Retinal pigment epithelial cell (primary cell): Measurements from ENCODE around the gene ATG9B.

Experiments used
- DNase-seq: peaks from one replicate; pipeline ENCODE4 v3.0.0-alpha.2; 2010; ENCODE audit warnings: low read depth
- H3K4me3 ChIP-seq: 2 replicates; pipeline ENCODE4 v1.5.1; 2011; ENCODE audit warnings: mild to moderate bottlenecking, low read length, control low read depth, moderate library complexity
- CTCF ChIP-seq: conservative IDR thresholded peaks from 2 replicates; pipeline ENCODE4 v1.5.1; 2011; ENCODE audit warnings: low read depth, low read length, control low read depth, inconsistent platforms

Gene ATG9B

DNA sequence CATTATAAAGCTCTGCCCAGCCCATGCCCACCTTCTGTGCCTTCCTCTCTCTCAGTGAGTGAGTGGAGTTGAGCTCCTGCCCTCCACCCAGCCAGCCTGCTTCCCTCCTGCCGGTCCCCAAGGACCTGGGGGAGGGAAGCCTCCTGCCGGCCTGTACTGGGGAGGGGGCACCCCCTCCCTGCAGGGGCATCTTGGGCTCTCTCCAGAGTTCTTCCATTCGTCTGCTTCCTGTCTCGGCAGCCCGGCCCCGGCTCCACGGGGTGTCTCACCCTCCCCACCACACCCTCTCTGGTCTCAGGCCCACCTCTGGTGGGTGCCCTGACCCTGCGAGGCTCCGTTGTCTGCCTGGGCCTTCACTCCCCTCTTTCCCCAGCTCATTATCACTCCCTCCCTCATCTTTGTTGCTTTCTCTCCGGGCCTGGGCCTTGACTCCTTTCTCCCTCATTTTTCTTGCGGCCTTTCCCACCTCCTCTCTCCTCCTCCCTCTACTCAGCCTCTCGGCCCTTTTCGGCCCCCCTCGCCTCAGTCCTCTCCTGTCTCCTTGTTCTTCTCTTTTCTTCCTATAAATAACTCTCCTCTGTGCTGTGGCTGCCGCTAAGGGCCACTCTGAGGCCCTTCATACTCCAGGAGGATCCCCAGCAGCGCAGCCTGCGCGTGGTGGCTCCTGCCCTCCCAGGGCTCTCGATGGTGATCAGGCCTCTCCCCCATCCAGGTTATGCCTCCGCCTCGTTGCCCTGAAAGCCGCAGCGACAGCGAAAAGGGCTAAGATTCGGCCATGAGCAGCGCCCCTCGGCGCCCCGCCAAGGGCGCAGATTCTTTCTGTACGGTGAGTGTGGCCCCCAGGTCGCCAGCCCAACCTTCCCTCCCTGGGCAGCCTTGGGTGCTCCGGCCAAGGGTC, 37.2 kb upstream of the ATG9B start:
- DNase-seq, result no peak
- peak overlapping the region; percentile 83 for H3K4me3 ChIP-seq
- TF ChIP-seq CTCF, result no peak

DNA sequence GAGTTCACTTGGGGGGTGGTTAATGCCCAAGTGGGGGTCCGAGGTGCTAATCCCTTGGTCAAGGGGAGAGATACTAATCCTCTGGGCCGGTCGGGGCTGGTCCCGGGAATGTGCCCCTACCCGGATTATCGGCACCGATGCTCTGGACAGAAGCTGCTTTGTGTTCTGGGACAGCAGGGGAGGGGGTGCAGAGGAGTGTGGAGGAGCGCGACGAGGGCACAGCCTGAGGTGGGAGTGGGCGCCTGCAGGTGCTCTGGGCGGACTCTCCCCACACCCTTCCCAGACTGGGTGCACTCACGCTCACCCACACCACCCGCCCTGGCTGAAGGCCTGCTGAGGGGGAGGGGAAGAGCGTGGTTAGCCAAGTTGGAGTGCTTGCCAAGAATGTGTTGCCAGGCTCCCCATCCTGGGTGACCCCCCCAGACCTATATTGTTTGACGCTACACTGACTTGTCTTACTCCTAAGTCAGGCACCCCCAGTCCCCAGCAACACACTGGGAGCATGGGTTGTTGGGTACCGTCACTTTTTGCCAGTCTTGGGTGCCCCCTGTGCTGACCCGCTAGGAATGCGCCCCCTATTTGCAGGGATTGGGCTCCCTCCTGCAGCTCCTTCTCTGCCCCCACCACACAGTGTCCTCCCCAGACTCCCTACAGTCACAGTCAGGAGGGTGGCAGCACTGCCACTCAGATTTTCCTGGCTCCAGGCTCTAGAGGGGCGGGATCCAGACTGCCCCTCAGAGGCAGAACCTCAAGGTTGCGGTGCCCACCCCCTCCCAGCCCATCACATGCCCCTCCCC, 36.3 kb upstream of the ATG9B start:
- peak overlapping the region; percentile 83 for H3K4me3 ChIP-seq
- peak; percentile 45 for TF ChIP-seq CTCF
- peak; percentile 79 for DNase-seq

- H3K4me3 ChIP-seq, result peak overlapping the region; percentile 83
- TF ChIP-seq CTCF, result no peak
- DNase-seq, result no peak
These were observed 35.8 kb upstream of the ATG9B start for GRCh38 chr7:151060113-151060415.

DNA sequence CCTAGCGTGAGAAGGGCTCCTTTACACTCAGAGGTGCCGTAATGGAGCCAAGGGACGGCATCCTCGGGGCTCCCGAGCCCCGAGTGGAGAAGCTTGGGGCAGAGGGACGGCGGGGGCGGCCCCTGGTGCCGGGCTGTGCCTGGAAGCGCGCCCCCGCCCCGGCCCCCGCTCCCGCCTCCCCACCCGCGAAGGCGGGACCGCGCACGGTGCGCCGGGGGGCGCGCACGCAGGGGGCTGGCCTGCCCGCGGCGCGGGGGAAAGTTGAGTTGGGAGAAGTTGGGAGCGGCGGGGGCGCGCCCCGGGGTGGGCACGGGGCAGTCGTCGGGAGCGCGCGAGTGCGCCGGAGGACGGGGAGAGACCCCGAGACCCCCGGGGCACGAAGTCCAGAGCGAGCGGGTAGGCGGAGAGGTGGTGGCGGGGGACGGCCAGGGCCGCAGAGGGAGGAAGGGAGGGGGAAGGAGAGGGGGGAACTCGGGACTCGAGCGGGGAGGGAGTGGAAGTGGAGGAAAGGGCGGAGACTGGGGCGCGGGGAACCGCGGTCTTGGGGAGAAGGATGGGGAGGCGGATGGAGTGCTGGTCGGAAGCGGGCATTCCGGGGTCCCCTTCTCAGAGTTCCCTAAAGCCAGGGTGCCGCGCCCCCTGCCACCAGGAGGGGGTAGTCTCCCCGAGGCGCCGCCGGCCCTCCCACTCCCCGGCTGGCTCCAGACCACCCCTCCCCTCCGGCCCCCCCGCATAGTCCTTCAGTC, 35.2 kb upstream of the ATG9B start, which contains the start of gene SLC4A2:
Gene SLC4A2, plus strand, starts transcription at position 223 of the 746 bp plus-strand sequence. CDS start 2,399 bp downstream, outside the sequence.
- no peak for DNase-seq
- peak within 1 kb of the TSS; percentile 83 for H3K4me3 ChIP-seq
- TF ChIP-seq CTCF, result peak; percentile 53

DNA sequence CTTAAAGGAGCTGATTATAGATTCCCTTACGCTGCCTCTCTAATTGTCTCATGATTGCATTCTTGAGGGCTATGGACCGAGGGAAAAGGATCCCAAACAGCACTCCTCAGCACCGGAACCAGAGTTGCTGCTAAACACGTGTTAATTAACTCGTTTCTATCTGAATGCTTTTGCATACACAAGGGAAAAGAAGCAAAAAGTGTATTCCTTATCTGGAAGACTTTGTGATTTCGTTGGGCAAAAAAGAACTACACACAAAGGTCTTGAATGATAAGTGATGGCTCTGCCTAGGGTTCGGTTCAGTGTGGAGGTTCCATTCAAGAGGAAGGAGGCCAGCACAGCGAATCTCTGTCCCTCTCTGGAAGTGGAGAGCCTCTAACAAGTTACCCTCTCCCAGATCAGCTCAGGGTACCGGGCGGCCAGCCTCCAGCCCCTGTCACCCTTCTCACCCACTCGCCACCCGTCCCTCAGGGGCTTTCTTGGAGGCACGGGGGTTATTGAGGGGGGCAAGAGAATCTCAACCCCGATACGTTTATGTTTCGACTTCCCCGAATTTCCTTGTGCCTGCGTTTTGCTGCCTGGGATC, 34.6 kb upstream of the ATG9B start:
- no peak for DNase-seq
- H3K4me3 ChIP-seq, result peak overlapping the region; percentile 80
- no peak for TF ChIP-seq CTCF

DNA sequence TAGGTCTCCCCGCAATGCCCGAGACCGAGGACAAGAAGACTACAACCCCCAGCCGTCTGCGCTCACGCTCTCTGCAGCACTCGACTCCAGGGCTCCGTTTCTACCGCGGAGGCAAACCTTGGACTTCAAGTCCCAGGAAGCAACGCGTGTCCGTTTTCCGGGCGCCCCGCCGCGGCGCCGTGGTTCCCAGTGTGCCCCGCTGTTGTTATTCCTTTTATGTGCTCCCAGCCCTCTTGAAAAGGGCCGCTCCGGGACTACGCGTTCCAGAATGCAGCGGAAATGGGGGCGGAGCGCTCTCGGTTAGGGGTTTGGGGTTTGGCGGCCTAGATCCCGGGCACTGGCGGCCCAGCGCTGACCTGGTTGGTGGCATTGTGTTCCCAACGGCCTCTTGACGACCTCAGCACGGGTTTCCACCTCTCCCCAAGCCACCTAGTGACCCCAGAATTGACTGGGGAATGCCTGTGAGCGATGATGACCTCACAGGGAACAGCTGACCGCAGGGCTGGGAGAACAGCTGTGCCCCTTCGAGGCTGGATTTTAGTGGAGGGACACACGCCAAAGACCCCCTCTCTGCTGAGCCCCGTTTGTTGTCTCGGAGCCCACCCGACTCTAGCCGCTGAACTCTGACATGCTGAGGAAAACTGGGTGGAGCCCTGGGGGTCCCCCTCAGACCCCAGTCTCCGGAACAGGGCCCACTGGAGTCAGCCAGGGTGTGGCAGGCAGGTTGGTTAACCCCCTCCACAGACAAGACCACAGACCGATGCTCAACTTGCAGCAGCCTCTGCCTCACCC, 33.9 kb upstream of the ATG9B start:
- TF ChIP-seq CTCF, result no peak
- peak; percentile 99 for DNase-seq
- H3K4me3 ChIP-seq, result peak overlapping the region; percentile 80
